HT1080 (cell line): ENCODE results near the gene MEN1. TPM values are rescaled to one million over a fixed set of nuclear protein-coding genes. Genes with fewer than 3 reads are reported as not detected.

Experiments
- DNase-seq: peaks from one replicate; pipeline ENCODE4 v3.0.0-alpha.2; 2015; ENCODE audit warnings: low read depth
- total RNA-seq: library from RNA; depleted of rRNA; stranded (reverse); fragments of >200 nt; shearing (Covaris generic); gene quantifications from 2 replicates; pipeline ENCODE4 v1.2.3, GENCODE V29; 2014

MEN1 gene
- total RNA-seq, 1 experiment from 2014 or later, result 34.1 TPM

- DNase-seq, result no peak
These were observed 45.0 kb downstream of the MEN1 start for GRCh38 chr11:64765291-64765850.

- no peak for DNase-seq
These were observed 45.6 kb downstream of the MEN1 start for GRCh38 chr11:64764753-64765152.

GRCh38 chr11:64764040-64764611 is 46.2 kb downstream of the MEN1 start:
- DNase-seq, result no peak

GRCh38 chr11:64763526-64764039 is 46.8 kb downstream of the MEN1 start:
- DNase-seq, result no peak

- DNase-seq, result peak; percentile 44
These were observed 47.5 kb downstream of the MEN1 start for GRCh38 chr11:64762674-64763525.

- DNase-seq, result no peak
These were observed 48.1 kb downstream of the MEN1 start for GRCh38 chr11:64762277-64762673.

- DNase-seq, result no peak
These were observed 49.5 kb downstream of the MEN1 start for GRCh38 chr11:64760759-64761420.

- DNase-seq, result no peak
These were observed 50.3 kb downstream of the MEN1 start, which contains the start of gene PYGM for GRCh38 chr11:64759722-64760719. TSS of gene PYGM (minus strand) at chr11:64759974. CDS start at chr11:64759898, 76 bp downstream.

- DNase-seq, result no peak
These were observed 51.1 kb downstream of the MEN1 start for GRCh38 chr11:64759131-64759721.

- no peak for DNase-seq
These were observed 51.8 kb downstream of the MEN1 start for GRCh38 chr11:64758330-64759079.

- no peak for DNase-seq
These were observed 52.6 kb downstream of the MEN1 start for GRCh38 chr11:64757549-64758329.

- no peak for DNase-seq
These were observed 54.5 kb downstream of the MEN1 start for GRCh38 chr11:64755681-64756361.

- DNase-seq, result no peak
These were observed 55.3 kb downstream of the MEN1 start for GRCh38 chr11:64754919-64755662.

GRCh38 chr11:64754124-64754918 is 56.0 kb downstream of the MEN1 start:
- DNase-seq, result no peak
